ENCODE results near the gene SCLY. TPM values are rescaled to one million over a fixed set of nuclear protein-coding genes. Genes with fewer than 3 reads are reported as not detected.

The SCLY gene
- total and polyA plus RNA-seq, 2 of the 8 experiments (the other 6 are each of a cell fraction or from before 2014, with no cell fraction given), result 79.0 to 79.5 TPM

DNA sequence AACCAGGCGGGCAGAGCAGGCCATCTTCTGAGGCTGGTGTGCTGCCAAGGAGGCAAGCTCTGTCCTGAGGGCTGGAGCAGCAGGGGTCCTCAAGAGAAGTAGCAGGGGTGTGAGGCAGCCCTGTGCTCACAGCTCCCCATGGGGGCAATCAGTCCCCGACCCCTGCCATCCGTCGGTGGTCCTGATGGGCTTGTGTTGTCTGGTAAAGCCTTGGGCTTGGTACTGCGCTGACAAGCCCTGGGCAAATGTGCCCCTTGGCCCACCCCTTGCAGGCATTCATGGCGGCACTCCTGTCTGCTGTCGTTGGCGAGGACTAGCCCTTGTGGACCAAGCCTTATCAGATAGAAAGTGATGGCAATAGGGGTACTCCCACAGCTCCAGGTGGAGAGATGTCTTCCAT lies 22.6 kb upstream of the SCLY start:
- Histone ChIP-seq H2BK120ac (replicated peaks; ENCODE audit: low read depth, low read length) (no peak overlapping the region), H3K79me1 (ENCODE audit: low read depth, low read length) (peaks cover 4% of the 10 kb centered on the region; the same call in 1 of the 2 replicates), H4K5ac (ENCODE audit: insufficient read length, low read depth, low read length) (no peak overlapping the region), H2BK20ac (ENCODE audit: low read length) (no peak overlapping the region), H4K91ac (replicated peaks; ENCODE audit: insufficient read length, low read length) (no peak overlapping the region), H3K14ac (ENCODE audit: insufficient read length) (no peak overlapping the region), H2AK5ac (ENCODE audit: low read depth, low read length) (no peak overlapping the region), H3K27me3 (replicated peaks in 1 of 4; ENCODE audit: control insufficient read depth in 3 of 4, extremely low read depth in 1 of 4, insufficient read depth in 3 of 4, low read length in 3 of 4) (no peaks in the 10 kb centered on the region), H3K4ac (replicated peaks; ENCODE audit: insufficient read length, low read depth, low read length) (no peak overlapping the region), H2BK12ac (ENCODE audit: low read depth, low read length) (no peak overlapping the region), H4K8ac (ENCODE audit: extremely low read depth, insufficient read depth, low read length) (no peak overlapping the region), H3K4me1 (replicated peaks in 1 of 4; ENCODE audit: control insufficient read depth in 3 of 4, insufficient read depth in 4 of 4, low read length in 3 of 4) (no peaks in the 10 kb centered on the region), H3K27ac (ENCODE audit: low read depth, low read length) (no peak overlapping the region), H3K56ac (replicated peaks; ENCODE audit: insufficient read length, low read depth, low read length) (no peak overlapping the region), H2AFZ (ENCODE audit: low read length) (no peak overlapping the region), H4K20me1 (replicated peaks in 1 of 2; ENCODE audit: control insufficient read depth in 1 of 2, insufficient read depth in 2 of 2, low read length in 2 of 2) (no peaks in the 10 kb centered on the region), H2BK5ac (ENCODE audit: low read depth, low read length) (no peak overlapping the region), H3K4me2 (ENCODE audit: insufficient read depth in 1 of 2, low read depth in 2 of 2, low read length in 2 of 2) (no peak overlapping the region), H2BK15ac (ENCODE audit: low read length) (no peak overlapping the region), H3K23ac (ENCODE audit: insufficient read length) (no peak overlapping the region), H3K9ac (replicated peaks in 1 of 4; ENCODE audit: extremely low read depth in 1 of 4, low read depth in 3 of 4, low read length in 3 of 4) (no peak overlapping the region), H3K36me3 (ENCODE audit: control insufficient read depth in 2 of 4, insufficient read depth in 4 of 4, low read length in 3 of 4) (peaks cover 0 to 12% (median 4%) of the 10 kb centered on the region in 4 experiments; a peak in 5 of 8 replicates), H3K4me3 (ENCODE audit: extremely low read depth in 1 of 4, insufficient read depth in 2 of 4, low read depth in 3 of 4, low read length in 4 of 4) (no peak overlapping the region), H3K79me2 (ENCODE audit: control insufficient read depth in 1 of 2, insufficient read depth in 2 of 2, low read length in 2 of 2) (no peaks in the 10 kb centered on the region), H3K18ac (ENCODE audit: extremely low read depth, low read length) (no peak overlapping the region), H3K23me2 (ENCODE audit: low read depth, low read length) (no peaks in the 10 kb centered on the region), H3K9me3 (ENCODE audit: insufficient read depth in 2 of 2, low read depth in 1 of 2, low read length in 1 of 2) (no peaks in the 10 kb centered on the region)
- CTCF ChIA-PET (ENCODE audit: partially characterized antibody), result interaction anchor here (1.2 kb wide), 1 partner anchor 10 kb away, joined by 3 read pairs; no protein-coding TSS in a partner anchor
- DNase-seq (ENCODE audit: low read depth in 1 of 2, low spot score in 2 of 2) (no peak), FAIRE-seq (no peak)
- 96% methylated on average over 8 of the region's 8 CpGs; no CpG with 5 or more reads in 1 of the 2 experiments for WGBS, 2 experiments (ENCODE audit: extremely low coverage in 1 of 2, insufficient coverage in 1 of 2, insufficient read length in 1 of 2, insufficient replicate concordance in 2 of 2, low coverage in 1 of 2, low lambda C conversion rate in 2 of 2, missing lambda C conversion rate in 1 of 2)
- POLR2A ChIA-PET (ENCODE audit: partially characterized antibody), result interaction anchor here (1.1 kb wide), 1 partner anchor 22 kb away, joined by 3 read pairs; the partner anchor contains the start of gene SCLY
- no peak for TF ChIP-seq TEAD4 (IDR thresholded peaks at IDR 0.05; ENCODE audit: low read depth, low read length)
- no peak for TF ChIP-seq CEBPB (IDR thresholded peaks at IDR 0.05; ENCODE audit: low read depth, low read length)
- TF ChIP-seq, protein P1, sequence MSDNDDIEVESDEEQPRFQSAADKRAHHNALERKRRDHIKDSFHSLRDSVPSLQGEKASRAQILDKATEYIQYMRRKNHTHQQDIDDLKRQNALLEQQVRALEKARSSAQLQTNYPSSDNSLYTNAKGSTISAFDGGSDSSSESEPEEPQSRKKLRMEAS (IDR thresholded peaks at IDR 0.05), result no peak
- no peak for TF ChIP-seq SIN3A (conservative IDR thresholded peaks at IDR 0.05 in 1 of 2, IDR thresholded peaks at IDR 0.05 in 1 of 2; ENCODE audit: low read depth in 1 of 2, low read length in 2 of 2)
- no peak for TF ChIP-seq ASH2L (IDR thresholded peaks at IDR 0.05; ENCODE audit: low read length)
- no peak for TF ChIP-seq EGR1 (IDR thresholded peaks at IDR 0.05; ENCODE audit: borderline replicate concordance, low read depth, low read length)
- TF ChIP-seq CHD2 (IDR thresholded peaks at IDR 0.05; ENCODE audit: low read length), result no peak
- no peak for TF ChIP-seq KDM5A (IDR thresholded peaks at IDR 0.05; ENCODE audit: low read length)
- no peak for TF ChIP-seq JUND (IDR thresholded peaks at IDR 0.05; ENCODE audit: low read length)
- no peak for TF ChIP-seq YY1 (IDR thresholded peaks at IDR 0.05; ENCODE audit: low read depth, low read length)
- no peak for TF ChIP-seq HDAC6 (IDR thresholded peaks at IDR 0.05; ENCODE audit: low read depth, low read length)
- TF ChIP-seq CTBP2 (IDR thresholded peaks at IDR 0.05; ENCODE audit: borderline replicate concordance, insufficient read depth, insufficient read length, low read length), result no peak
- no peak for TF ChIP-seq RBBP5 (IDR thresholded peaks at IDR 0.05; ENCODE audit: borderline replicate concordance, low read depth, low read length)
- TF ChIP-seq GABPA (IDR thresholded peaks at IDR 0.05; ENCODE audit: borderline replicate concordance, insufficient read depth, low read length), result no peak
